Parathyroid adenoma (tissue), 2 donors: ENCODE data around the gene STAMBPL1.
A peak's percentile ranks its signal among the peaks of the same experiment; 100 is the strongest.
"Not testable (repeated sequence)": the region's sequence is repeated elsewhere in the genome, so short reads cannot be mapped to it uniquely, and the experiment has no call there.

Experiments
- H2AFZ ChIP-seq: fragments of 300-600 bp; sonication (generic); one replicate; pipeline ENCODE4 v1.7.0; 2017; ENCODE audit warnings: antibody characterized with exemption, mild to moderate bottlenecking
- H3K27ac ChIP-seq: fragments of 300-600 bp; sonication (generic); one replicate; pipeline ENCODE4 v1.7.0; 2017
- H3K27me3 ChIP-seq: fragments of 300-600 bp; sonication (generic); one replicate; pipeline ENCODE4 v1.7.0; 2017; ENCODE audit warnings: low read length; ENCODE audit not compliant: control insufficient read depth, insufficient read depth
- H3K36me3 ChIP-seq: fragments of 300-600 bp; sonication (generic); one replicate; pipeline ENCODE4 v1.7.0; 2017; ENCODE audit warnings: low read length; ENCODE audit not compliant: control insufficient read depth, insufficient read depth
- H3K4me1 ChIP-seq: fragments of 300-600 bp; sonication (generic); one replicate; pipeline ENCODE4 v1.7.0; 2017; ENCODE audit warnings: control low read depth
- H3K4me2 ChIP-seq: fragments of 300-600 bp; sonication (generic); one replicate; pipeline ENCODE4 v1.7.0; 2017; ENCODE audit warnings: low read length
- H3K4me3 ChIP-seq: fragments of 300-600 bp; sonication (generic); one replicate; pipeline ENCODE4 v1.7.0; 2017; ENCODE audit warnings: low read depth, low read length
- H3K79me2 ChIP-seq: fragments of 300-600 bp; sonication (generic); one replicate; pipeline ENCODE4 v1.7.0; 2017; ENCODE audit warnings: control low read depth
- H3K9ac ChIP-seq: fragments of 300-600 bp; sonication (generic); one replicate; pipeline ENCODE4 v1.7.0; 2017; ENCODE audit warnings: mild to moderate bottlenecking
- H3K9me3 ChIP-seq: fragments of 300-600 bp; sonication (generic); one replicate; pipeline ENCODE4 v1.7.0; 2017; ENCODE audit warnings: low read length; ENCODE audit not compliant: control insufficient read depth
- CTCF ChIP-seq: fragments of 300-600 bp; sonication (generic); IDR thresholded peaks from one replicate; pipeline ENCODE4 v1.7.0; 2017; ENCODE audit warnings: antibody characterized with exemption, mild to moderate bottlenecking
- donor health status: primary hyperparathyroidism.

Gene STAMBPL1

GRCh38 chr10:88833156-88833555, 46.9 kb upstream of the STAMBPL1 start:
- no peak for TF ChIP-seq CTCF
- no peaks in the 10 kb centered on the region for H3K4me1 ChIP-seq
- H3K27ac ChIP-seq: no peak overlapping the region
- no peaks in the 10 kb centered on the region for H3K79me2 ChIP-seq
- no peaks in the 10 kb centered on the region for H3K36me3 ChIP-seq
- H3K9ac ChIP-seq: no peak overlapping the region
- no peak overlapping the region for H2AFZ ChIP-seq
- no peaks in the 10 kb centered on the region for H3K9me3 ChIP-seq
- no peaks in the 10 kb centered on the region for H3K27me3 ChIP-seq
- no peak overlapping the region for H3K4me3 ChIP-seq
- no peak overlapping the region for H3K4me2 ChIP-seq

GRCh38 chr10:88833723-88834122, 46.3 kb upstream of the STAMBPL1 start:
- TF ChIP-seq CTCF: no peak
- Histone ChIP-seq H3K4me1 (no peaks in the 10 kb centered on the region), H3K4me3 (no peak overlapping the region), H3K9me3 (no peaks in the 10 kb centered on the region), H3K36me3 (no peaks in the 10 kb centered on the region), H3K9ac (no peak overlapping the region), H3K27ac (no peak overlapping the region), H3K27me3 (no peaks in the 10 kb centered on the region), H3K79me2 (no peaks in the 10 kb centered on the region), H3K4me2 (no peak overlapping the region), H2AFZ (no peak overlapping the region)

GRCh38 chr10:88835096-88835909, 44.7 kb upstream of the STAMBPL1 start:
- no peak overlapping the region for H3K4me3 ChIP-seq
- H3K79me2 ChIP-seq: no peaks in the 10 kb centered on the region
- H3K4me2 ChIP-seq: no peak overlapping the region
- H3K4me1 ChIP-seq: no peaks in the 10 kb centered on the region
- no peak overlapping the region for H3K27ac ChIP-seq
- no peak overlapping the region for H3K9ac ChIP-seq
- H3K9me3 ChIP-seq: no peaks in the 10 kb centered on the region
- H2AFZ ChIP-seq: no peak overlapping the region
- peak; percentile 88 for TF ChIP-seq CTCF
- no peaks in the 10 kb centered on the region for H3K27me3 ChIP-seq
- H3K36me3 ChIP-seq: no peaks in the 10 kb centered on the region

- H3K9ac ChIP-seq: no peak overlapping the region
- no peaks in the 10 kb centered on the region for H3K36me3 ChIP-seq
- TF ChIP-seq CTCF: no peak
- H3K4me2 ChIP-seq: no peak overlapping the region
- H3K27me3 ChIP-seq: no peaks in the 10 kb centered on the region
- H3K27ac ChIP-seq: no peak overlapping the region
- no peak overlapping the region for H2AFZ ChIP-seq
- H3K79me2 ChIP-seq: no peaks in the 10 kb centered on the region
- H3K9me3 ChIP-seq: no peaks in the 10 kb centered on the region
- H3K4me3 ChIP-seq: no peak overlapping the region
- H3K4me1 ChIP-seq: no peaks in the 10 kb centered on the region
Observed at GRCh38 chr10:88835910-88836221, 44.2 kb upstream of the STAMBPL1 start.

- not testable (repeated sequence) for H3K4me2 ChIP-seq, H3K27me3 ChIP-seq, H3K9me3 ChIP-seq, H3K9ac ChIP-seq, H3K27ac ChIP-seq, H3K4me3 ChIP-seq, H3K79me2 ChIP-seq, H2AFZ ChIP-seq, H3K4me1 ChIP-seq, H3K36me3 ChIP-seq
Observed at GRCh38 chr10:88837632-88838031, 42.4 kb upstream of the STAMBPL1 start.
